Islet of Langerhans (tissue), 1 donor: ENCODE results near the gene FRMPD4.

ENCODE experiments used
- FAIRE-seq: peaks from one replicate; lab custom pipeline; 2011; peaks lifted over from hg19 to GRCh38; lab: Jason Lieb, UNC

The FRMPD4 gene

DNA sequence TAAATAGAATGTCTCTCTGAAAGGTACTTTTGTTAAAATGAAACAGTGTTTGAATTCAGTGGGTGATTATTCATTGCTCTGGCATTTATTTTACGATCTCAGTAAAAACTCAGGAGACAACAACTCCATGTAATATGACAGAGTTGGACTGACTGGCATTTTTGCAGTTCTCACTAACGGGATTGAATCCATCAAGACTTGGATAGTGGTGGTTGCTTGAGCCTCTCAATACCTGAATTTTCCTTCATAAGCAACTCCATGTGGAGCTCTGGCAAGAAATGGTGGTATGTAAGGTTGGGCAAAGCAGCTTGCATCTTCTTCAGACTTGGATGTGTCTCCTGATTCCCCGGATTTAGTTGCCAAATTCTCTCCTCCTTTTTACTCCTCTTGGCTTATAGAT, 72.7 kb downstream of the FRMPD4 start:
- no peak for FAIRE-seq

- no peak for FAIRE-seq
Observed at GRCh38 chrX:12223650-12224049, 85.4 kb downstream of the FRMPD4 start.

- no peak for FAIRE-seq
Observed at GRCh38 chrX:12225107-12225506, 86.8 kb downstream of the FRMPD4 start.

DNA sequence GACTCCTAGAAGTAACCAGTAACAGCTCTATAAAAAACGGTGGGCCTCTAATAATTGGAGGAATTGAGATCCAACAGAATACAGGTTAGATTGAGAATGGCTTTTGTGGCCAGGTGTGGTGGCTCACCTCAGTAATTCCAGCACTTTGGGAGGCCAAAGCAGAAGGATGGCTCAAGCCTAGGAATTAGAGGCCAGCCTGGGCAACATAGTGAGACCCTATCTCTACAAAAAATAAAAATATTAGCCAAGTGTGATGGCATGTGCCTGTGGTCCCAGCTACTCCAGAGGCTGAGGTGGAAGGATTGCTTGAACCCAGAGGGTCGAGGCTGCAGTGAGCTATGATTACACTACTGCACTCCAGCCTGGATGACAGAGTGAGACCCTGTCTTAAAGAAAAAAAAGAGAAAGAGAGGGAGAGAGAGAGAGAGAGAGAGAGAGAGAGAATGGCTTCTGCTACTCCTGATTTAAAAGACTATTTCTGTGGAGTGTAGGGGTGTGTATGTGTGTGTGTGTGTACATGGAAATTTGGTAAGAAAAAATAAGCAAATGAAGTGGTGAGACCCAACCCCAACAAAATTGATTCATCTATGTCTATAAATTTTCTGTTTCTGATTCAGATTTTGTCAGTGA, 89.3 kb downstream of the FRMPD4 start:
- FAIRE-seq: no peak

DNA sequence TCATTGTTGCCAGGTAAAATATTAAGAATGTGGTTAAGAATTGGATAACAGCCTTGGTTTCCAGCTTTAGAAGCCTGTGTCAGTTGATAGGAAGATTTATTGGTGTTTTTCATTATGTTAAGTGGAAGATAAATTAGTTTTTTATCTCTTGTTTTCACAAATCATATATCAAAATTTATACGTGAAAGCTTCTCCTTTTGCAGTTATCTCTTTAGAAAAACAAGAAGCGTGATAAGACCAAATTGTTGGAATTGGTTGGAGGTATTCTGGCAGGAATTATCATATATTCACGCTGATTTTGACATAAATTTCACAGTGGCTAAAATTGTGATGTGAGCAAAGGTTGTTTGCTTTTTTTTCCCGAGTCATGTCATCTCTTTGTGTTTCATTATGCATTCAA, 90.6 kb downstream of the FRMPD4 start:
- FAIRE-seq: no peak

GRCh38 chrX:12229986-12230385, 91.7 kb downstream of the FRMPD4 start:
- no peak for FAIRE-seq

- FAIRE-seq: no peak
Observed at GRCh38 chrX:12234534-12235329, 96.5 kb downstream of the FRMPD4 start.

DNA sequence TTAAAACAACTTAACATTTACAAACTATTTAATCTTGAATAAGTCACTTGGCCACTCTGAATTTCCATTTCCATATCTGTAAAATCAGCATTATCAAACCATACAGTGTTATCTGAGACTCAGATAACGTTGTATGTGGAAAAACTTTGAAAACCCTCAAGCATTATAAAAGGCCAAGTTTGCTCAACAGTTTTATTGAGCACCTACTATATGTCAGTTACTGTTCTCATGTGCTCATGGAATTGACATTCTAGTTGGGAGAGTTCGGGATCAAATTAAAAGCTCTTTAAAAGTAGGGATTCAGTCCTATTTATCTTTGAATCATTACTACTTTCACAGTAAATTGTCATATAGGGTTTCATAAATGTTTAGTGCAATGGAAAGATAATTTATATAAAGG, 97.9 kb downstream of the FRMPD4 start:
- FAIRE-seq: no peak

GRCh38 chrX:12237131-12237530, 98.9 kb downstream of the FRMPD4 start:
- FAIRE-seq: no peak

DNA sequence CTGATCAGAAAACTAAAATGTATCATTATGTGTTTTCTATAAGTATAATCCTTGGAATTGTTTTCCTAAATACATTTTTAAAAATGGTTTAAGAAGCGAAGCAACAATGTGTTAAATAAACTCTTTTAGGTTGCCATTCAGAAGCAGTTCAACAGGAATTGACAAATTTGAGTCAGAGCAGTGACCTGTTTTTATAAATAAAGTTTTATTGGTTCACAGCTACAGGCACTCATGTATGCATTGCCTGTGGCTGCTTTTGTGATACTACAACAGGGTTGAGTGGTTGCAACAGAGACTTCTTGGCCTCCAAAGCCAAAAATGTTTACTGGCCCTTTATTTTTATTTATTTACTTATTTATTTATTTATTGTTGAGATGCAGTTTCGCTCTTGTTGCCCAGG, 99.5 kb downstream of the FRMPD4 start:
- FAIRE-seq: no peak

DNA sequence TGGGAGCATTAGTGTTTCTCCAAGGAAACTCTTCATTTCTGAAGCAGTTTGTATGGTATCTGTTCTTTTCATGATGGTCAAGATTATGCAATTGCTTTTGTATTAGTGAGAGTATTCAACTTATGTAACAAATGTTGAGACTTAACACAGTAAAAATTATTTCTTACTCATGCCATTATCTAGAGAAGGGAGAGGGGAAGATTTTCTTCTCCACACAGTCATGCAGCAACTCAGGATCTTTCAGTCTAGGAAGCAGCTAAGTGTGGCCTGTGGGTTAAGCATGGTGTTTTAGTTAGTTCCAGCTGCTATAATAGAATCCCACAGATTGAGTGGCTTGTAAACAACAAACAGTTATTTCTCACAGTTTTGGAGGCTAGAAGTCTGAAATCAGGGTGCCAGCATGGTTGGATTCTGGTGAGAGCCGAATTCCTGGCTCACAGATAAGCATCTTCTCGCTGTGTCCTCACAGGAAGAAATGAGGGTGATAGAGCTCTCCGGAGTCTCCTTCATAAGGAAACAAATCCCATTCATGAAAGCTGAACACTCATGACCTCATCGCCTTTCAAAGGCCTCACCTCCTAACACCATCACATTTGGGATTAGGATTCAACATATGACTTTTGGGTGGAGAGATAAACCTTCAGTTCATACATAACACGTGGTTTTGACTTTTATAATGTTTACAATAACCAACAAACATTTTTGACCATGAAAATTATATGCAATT, 101.2 kb downstream of the FRMPD4 start:
- FAIRE-seq: no peak

DNA sequence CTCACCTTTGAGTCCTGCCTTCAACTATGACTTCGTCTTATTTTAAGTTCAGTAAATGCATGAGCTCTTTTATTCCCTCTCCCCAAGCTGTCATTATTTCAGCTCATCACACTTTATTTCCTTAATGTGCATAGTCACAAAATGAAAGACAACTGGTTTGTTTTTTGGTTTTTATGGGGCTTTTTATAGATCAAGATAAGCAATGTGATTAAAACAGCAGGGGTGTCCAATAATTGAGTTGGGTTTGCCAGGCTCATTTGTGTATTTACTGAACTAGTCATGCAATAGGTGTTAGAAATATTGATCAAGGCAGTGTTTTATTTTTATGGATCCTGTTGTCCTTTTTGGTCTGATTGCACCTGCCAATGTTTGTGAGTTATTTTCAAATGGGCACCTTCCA, 102.2 kb downstream of the FRMPD4 start:
- FAIRE-seq: no peak

DNA sequence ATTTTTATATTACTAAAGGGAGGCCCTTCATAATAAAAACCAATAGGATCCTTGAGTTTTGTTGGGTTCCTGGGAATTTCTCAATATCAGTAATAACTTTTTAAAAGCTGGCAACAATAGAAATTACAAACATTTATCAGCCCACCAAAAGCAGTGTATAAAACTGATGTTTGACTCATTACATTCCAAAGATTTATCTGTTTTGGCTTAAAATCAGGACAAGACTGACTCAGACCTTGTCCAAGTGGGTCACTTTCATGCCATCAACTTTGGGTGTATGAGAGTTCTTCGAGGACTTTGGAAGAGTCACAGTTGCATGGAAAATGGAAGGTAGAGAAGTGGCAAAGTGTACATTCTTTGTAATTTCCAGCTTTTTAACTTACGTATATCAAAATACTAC, 102.8 kb downstream of the FRMPD4 start:
- no peak for FAIRE-seq

GRCh38 chrX:12245650-12246645, 107.7 kb downstream of the FRMPD4 start:
- no peak for FAIRE-seq

- no peak for FAIRE-seq
Observed at GRCh38 chrX:12249997-12250396, 111.7 kb downstream of the FRMPD4 start.

- no peak for FAIRE-seq
Observed at GRCh38 chrX:12263211-12263610, 124.9 kb downstream of the FRMPD4 start.

DNA sequence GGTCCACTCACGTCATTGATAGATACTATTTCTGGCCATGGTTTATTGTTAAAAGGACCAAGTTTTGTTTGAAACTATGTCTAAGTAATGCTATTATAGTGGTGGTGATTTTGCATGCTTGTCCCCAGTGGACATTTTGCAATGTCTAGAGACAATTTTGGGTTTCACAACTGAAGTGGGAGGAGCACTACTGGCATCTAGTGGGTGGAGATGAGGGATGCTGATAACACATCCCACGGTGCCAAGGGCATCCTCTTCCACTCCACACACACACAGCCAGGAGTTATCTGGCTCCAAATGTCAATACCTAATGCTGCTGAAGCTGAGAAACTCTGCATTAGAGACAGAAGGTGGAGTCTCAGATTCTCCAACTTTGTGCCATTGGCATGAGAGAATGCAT, 131.2 kb downstream of the FRMPD4 start:
- no peak for FAIRE-seq

- FAIRE-seq: no peak
Observed at GRCh38 chrX:12278151-12278550, 139.9 kb downstream of the FRMPD4 start.

- FAIRE-seq: no peak
Observed at GRCh38 chrX:12282991-12283390, 144.7 kb downstream of the FRMPD4 start.

DNA sequence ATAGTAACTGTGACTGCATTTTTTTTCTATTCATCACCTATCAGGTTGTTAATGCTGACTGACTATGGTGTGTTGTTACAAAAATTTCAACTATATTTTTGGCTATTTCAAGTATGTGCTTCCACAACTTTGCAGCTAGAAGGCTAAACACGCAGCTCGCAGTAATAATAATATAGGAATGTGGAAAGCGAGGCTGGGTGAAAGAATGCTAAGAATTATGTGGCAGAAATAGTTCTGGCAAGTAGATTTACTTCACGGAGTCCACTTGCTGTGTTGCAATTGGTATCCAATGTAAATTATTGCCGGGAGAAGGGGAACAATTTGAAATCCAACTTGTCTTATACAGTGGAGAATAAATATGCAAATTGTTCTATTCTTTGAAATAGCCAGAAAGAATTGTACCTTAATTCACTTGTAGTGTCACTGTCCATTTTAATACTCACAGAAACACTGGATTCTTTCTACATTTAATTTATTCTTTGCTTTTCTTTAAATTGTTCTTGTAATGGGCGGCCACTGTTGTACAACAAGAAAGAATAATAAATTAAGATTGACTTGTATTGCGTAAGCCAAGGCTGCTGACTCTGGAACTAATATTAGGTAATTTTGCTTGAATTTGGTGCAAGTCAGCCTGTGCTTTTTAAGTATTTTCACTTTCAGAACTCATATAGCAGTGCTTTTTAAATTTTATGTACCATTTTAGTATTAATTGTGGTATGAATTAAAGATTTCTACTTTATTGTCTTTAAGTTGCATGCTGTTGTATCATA, 154.9 kb downstream of the FRMPD4 start:
- FAIRE-seq: no peak

GRCh38 chrX:12297353-12297752, 159.1 kb downstream of the FRMPD4 start:
- no peak for FAIRE-seq
